ENCODE data around the gene RUFY2. TPM values are rescaled to one million over a fixed set of nuclear protein-coding genes. Genes with fewer than 3 reads are reported as not detected.

Gene RUFY2
- total and polyA plus RNA-seq, 2 donors (not counting 3 experiments of a cell fraction or from before 2014, with no cell fraction given) = 5.7 to 24.2 TPM

DNA sequence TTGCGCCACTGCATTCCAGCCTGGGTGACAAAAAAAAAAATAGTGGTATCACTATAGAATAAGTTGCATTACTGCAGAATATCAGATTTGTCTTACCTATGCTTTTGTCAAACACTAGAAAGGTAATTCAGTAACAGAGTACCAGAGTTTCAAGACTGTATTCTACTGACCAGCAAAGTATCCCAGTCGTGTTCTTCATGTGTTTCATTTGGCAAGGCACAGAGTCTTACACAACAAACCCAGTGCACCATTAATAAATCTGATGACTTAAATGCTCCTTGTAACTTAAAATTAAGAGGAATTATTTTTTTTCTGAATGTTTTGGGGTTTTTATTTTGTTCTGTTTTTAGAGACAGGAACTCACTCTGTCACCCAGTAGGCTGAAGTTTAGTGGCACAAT, 40.0 kb downstream of the RUFY2 start:
- H3K9me3 ChIP-seq (replicated peaks; ENCODE audit: control insufficient read depth, insufficient read depth, low read length) = no peaks in the 10 kb centered on the region
- H3K27ac ChIP-seq (ENCODE audit: insufficient read depth, low read depth, low read length) = no peak overlapping the region
- no peak for FAIRE-seq
- no peak for DNase-seq (ENCODE audit: low read depth, low spot score)
- intact Hi-C loops (cut with micrococcal nuclease) = no loop called here
- no TSS peak for BruUV-seq (replicated peaks)
- H3K9ac ChIP-seq (replicated peaks; ENCODE audit: extremely low read depth, insufficient read depth, low read length) = no peak overlapping the region
- no peak overlapping the region for H2AFZ ChIP-seq (ENCODE audit: low read depth, low read length)
- CTCF ChIA-PET = no interaction called here
- H3K4me1 ChIP-seq (ENCODE audit: control insufficient read depth, extremely low read depth, insufficient read depth, low read length) = no peaks in the 10 kb centered on the region
- H3K36me3 ChIP-seq (ENCODE audit: control insufficient read depth in 2 of 2, extremely low read depth in 1 of 2, insufficient read depth in 2 of 2, low read length in 2 of 2) = peaks cover 5 to 7% of the 10 kb centered on the region in 2 experiments
- H3K4me3 ChIP-seq (replicated peaks in 1 of 3; ENCODE audit: insufficient read depth in 1 of 3, low read depth in 1 of 3, low read length in 3 of 3) = no peak overlapping the region
- no peaks in the 10 kb centered on the region for H4K20me1 ChIP-seq (replicated peaks; ENCODE audit: control insufficient read depth, extremely low read depth, insufficient read depth, low read length)
- no peaks in the 10 kb centered on the region for H3K79me2 ChIP-seq (ENCODE audit: control insufficient read depth, insufficient read depth, low read length)
- POLR2A ChIA-PET = no interaction called here
- no peaks in the 10 kb centered on the region for H3K9me1 ChIP-seq (replicated peaks; ENCODE audit: control insufficient read depth, extremely low read depth, insufficient read depth, low read length)
- H3K27me3 ChIP-seq (ENCODE audit: control insufficient read depth in 2 of 2, insufficient read depth in 2 of 2, low read length in 2 of 2) = no peaks in the 10 kb centered on the region
- H3K4me2 ChIP-seq (ENCODE audit: insufficient read depth, low read length) = no peak overlapping the region
- TF ChIP-seq, protein P1, sequence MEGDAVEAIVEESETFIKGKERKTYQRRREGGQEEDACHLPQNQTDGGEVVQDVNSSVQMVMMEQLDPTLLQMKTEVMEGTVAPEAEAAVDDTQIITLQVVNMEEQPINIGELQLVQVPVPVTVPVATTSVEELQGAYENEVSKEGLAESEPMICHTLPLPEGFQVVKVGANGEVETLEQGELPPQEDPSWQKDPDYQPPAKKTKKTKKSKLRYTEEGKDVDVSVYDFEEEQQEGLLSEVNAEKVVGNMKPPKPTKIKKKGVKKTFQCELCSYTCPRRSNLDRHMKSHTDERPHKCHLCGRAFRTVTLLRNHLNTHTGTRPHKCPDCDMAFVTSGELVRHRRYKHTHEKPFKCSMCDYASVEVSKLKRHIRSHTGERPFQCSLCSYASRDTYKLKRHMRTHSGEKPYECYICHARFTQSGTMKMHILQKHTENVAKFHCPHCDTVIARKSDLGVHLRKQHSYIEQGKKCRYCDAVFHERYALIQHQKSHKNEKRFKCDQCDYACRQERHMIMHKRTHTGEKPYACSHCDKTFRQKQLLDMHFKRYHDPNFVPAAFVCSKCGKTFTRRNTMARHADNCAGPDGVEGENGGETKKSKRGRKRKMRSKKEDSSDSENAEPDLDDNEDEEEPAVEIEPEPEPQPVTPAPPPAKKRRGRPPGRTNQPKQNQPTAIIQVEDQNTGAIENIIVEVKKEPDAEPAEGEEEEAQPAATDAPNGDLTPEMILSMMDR (IDR thresholded peaks at IDR 0.05; ENCODE audit: extremely low read depth in 1 of 2, insufficient read depth in 1 of 2, low read depth in 1 of 2, low read length in 2 of 2) = no peak
- no peak for TF ChIP-seq MAX (IDR thresholded peaks at IDR 0.05; ENCODE audit: insufficient read depth, insufficient read length)
- dilution Hi-C loops (cut with MboI; ENCODE audit: extremely low pct_ligation_motif_present, low sequenced_read_pairs) = no loop called here

- TF ChIP-seq MYC (IDR thresholded peaks at IDR 0.05; ENCODE audit: low read depth, low read length) = no peak
- TF ChIP-seq GATA2 (IDR thresholded peaks at IDR 0.05; ENCODE audit: insufficient read depth, insufficient read length, low read depth, low read length) = no peak
- TF ChIP-seq POLR2AphosphoS5 (IDR thresholded peaks at IDR 0.05; ENCODE audit: insufficient read depth, low read depth, low read length) = no peak
- TF ChIP-seq JUN (IDR thresholded peaks at IDR 0.05; ENCODE audit: borderline replicate concordance, insufficient read depth, insufficient read length, low read depth) = no peak
- TF ChIP-seq EZH2 (IDR thresholded peaks at IDR 0.05; ENCODE audit: borderline replicate concordance, low read depth, low read length, severe bottlenecking) = no peak
- no peak for TF ChIP-seq POLR2A (IDR thresholded peaks at IDR 0.05; ENCODE audit: low read depth, low read length)
- no peak for TF ChIP-seq MAX (IDR thresholded peaks at IDR 0.05; ENCODE audit: insufficient read depth, insufficient read length)
- TF ChIP-seq FOS (IDR thresholded peaks at IDR 0.05; ENCODE audit: borderline replicate concordance, insufficient read depth, low read length) = no peak
- TF ChIP-seq, protein P1 (IDR thresholded peaks at IDR 0.05; ENCODE audit: extremely low read depth in 1 of 2, insufficient read depth in 1 of 2, low read depth in 1 of 2, low read length in 2 of 2) = no peak
- no peaks in the 10 kb centered on the region for H3K4me1 ChIP-seq (ENCODE audit: control insufficient read depth, extremely low read depth, insufficient read depth, low read length)
- dilution Hi-C loops (cut with MboI; ENCODE audit: extremely low pct_ligation_motif_present, low sequenced_read_pairs) = no loop called here
- no peak overlapping the region for H3K4me2 ChIP-seq (ENCODE audit: insufficient read depth, low read length)
- no peak overlapping the region for H2AFZ ChIP-seq (ENCODE audit: low read depth, low read length)
- DNase-seq (ENCODE audit: low read depth, low spot score) = no peak
- no peaks in the 10 kb centered on the region for H3K79me2 ChIP-seq (ENCODE audit: control insufficient read depth, insufficient read depth, low read length)
- H3K27me3 ChIP-seq (ENCODE audit: control insufficient read depth in 2 of 2, insufficient read depth in 2 of 2, low read length in 2 of 2) = no peaks in the 10 kb centered on the region
- no peaks in the 10 kb centered on the region for H4K20me1 ChIP-seq (replicated peaks; ENCODE audit: control insufficient read depth, extremely low read depth, insufficient read depth, low read length)
- intact Hi-C loops (cut with micrococcal nuclease) = no loop called here
- H3K9me3 ChIP-seq (replicated peaks; ENCODE audit: control insufficient read depth, insufficient read depth, low read length) = no peaks in the 10 kb centered on the region
- ChIA-PET POLR2A (no interaction called here), CTCF (no interaction called here)
- no TSS peak for BruUV-seq (replicated peaks)
- H3K4me3 ChIP-seq (replicated peaks in 1 of 3; ENCODE audit: insufficient read depth in 1 of 3, low read depth in 1 of 3, low read length in 3 of 3) = no peak overlapping the region
- H3K9ac ChIP-seq (replicated peaks; ENCODE audit: extremely low read depth, insufficient read depth, low read length) = no peak overlapping the region
- FAIRE-seq = no peak
- H3K36me3 ChIP-seq (ENCODE audit: control insufficient read depth in 2 of 2, extremely low read depth in 1 of 2, insufficient read depth in 2 of 2, low read length in 2 of 2) = peaks cover 6 to 7% of the 10 kb centered on the region in 2 experiments
- H3K9me1 ChIP-seq (replicated peaks; ENCODE audit: control insufficient read depth, extremely low read depth, insufficient read depth, low read length) = no peaks in the 10 kb centered on the region
- H3K27ac ChIP-seq (ENCODE audit: insufficient read depth, low read depth, low read length) = no peak overlapping the region
These were observed 40.5 kb downstream of the RUFY2 start for GRCh38 chr10:68366600-68366999.

All from endothelial cell of umbilical vein (primary cell).